GM23248 (cell line): ENCODE measurements around the gene R3HDM4.

Experiments
- EZH2 ChIP-seq: fragments of 200-600 bp; sonication (generic); IDR thresholded peaks from 2 replicates; pipeline ENCODE4 v1.6.1; 2018; ENCODE audit warnings: antibody characterized with exemption, mild to moderate bottlenecking; ENCODE audit not compliant: insufficient read depth, poor library complexity, severe bottlenecking
- EZH2phosphoT487 ChIP-seq: fragments of 200-600 bp; sonication (generic); IDR thresholded peaks from 2 replicates; pipeline ENCODE4 v1.6.1; 2018; ENCODE audit warnings: antibody characterized with exemption, moderate library complexity, mild to moderate bottlenecking, low read depth; ENCODE audit not compliant: insufficient read depth

DNA sequence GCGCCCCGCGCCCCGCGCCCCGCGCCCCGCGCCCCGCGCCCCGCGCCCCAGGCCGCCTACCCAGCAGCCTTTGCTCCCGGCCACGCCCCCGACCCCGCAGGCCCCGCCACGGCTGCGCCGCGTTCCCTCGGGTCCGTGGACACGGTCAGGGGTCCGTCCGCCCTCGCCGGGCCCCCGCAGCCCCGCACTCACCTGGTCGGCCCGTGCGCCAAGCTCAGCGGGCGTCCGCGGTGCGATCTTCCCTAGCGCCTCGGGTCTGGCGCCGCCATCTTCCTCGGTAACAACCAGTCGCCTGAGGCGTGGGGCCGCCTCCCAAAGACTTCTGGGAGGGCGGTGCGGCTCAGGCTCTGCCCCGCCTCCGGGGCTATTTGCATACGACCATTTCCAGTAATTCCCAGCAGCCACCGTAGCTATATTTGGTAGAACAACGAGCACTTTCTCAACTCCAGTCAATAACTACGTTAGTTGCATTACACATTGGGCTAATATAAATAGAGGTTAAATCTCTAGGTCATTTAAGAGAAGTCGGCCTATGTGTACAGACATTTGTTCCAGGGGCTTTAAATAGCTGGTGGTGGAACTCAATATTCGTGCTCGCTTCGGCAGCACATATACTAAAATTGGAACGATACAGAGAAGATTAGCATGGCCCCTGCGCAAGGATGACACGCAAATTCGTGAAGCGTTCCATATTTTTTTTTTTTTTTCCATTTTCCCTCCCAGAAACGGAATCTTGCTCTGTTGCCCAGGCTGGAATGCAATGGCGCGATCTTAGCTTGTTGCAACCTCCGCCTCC lies 19.9 kb downstream of the R3HDM4 start, which contains the start of the genes MED16 and RNU6-9:
- no peak for TF ChIP-seq EZH2phosphoT487
- TF ChIP-seq EZH2, result no peak
